Nephron progenitor cell (in vitro differentiated cells): ENCODE measurements around the gene ZFAND2B.
A peak's percentile ranks its signal among the peaks of the same experiment; 100 is the strongest.

ENCODE experiments used
- DNase-seq: peaks from one replicate; pipeline ENCODE4 v3.0.0; 2021
- H3K27ac Mint-ChIP-seq: 2 replicates; pipeline ENCODE4 v1.8.0; 2021; ENCODE audit warnings: mild to moderate bottlenecking, moderate library complexity, mixed read lengths
- H3K27me3 Mint-ChIP-seq: 2 replicates; pipeline ENCODE4 v1.8.0; 2021; ENCODE audit warnings: mild to moderate bottlenecking, low read depth, mixed read lengths; ENCODE audit not compliant: poor library complexity
- H3K36me3 Mint-ChIP-seq: 2 replicates; pipeline ENCODE4 v1.8.0; 2021; ENCODE audit warnings: low read depth, mixed read lengths
- H3K4me1 Mint-ChIP-seq: 2 replicates; pipeline ENCODE4 v1.8.0; 2021; ENCODE audit warnings: mixed read lengths
- H3K4me3 Mint-ChIP-seq: 2 replicates; pipeline ENCODE4 v1.8.0; 2021; ENCODE audit warnings: mild to moderate bottlenecking, moderate library complexity, mixed read lengths
- H3K9me3 Mint-ChIP-seq: 2 replicates; pipeline ENCODE4 v1.8.0; 2021; ENCODE audit warnings: mild to moderate bottlenecking, moderate library complexity, mixed read lengths
- TF ChIP-seq, protein P1 (sequence below): fragments of 200-600 bp; sonication (generic); IDR thresholded peaks from 2 replicates; pipeline ENCODE4 v1.5.0; 2021; ENCODE audit warnings: antibody characterized with exemption

Gene ZFAND2B

DNA sequence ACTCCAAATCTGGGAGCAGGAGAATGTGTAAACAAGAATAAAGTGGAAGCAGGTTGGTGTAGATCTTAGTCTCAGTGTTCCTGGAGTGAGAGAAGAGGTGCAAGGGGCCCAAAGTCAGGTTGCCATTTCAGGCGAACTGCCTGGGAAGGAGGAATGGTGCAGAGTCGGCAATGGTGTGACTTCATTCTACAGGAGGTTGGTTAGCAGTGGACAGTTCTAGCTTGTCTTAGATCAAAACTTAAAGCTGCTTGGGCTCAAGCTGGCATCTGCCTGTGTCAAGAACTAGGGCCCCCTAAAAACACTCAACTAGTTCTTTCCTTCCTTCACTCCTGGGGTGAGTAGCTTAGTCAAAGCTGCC, 42.2 kb downstream of the ZFAND2B start:
- peaks cover 8% of the 10 kb centered on the region for H3K36me3 Mint-ChIP-seq
- TF ChIP-seq, protein P1, sequence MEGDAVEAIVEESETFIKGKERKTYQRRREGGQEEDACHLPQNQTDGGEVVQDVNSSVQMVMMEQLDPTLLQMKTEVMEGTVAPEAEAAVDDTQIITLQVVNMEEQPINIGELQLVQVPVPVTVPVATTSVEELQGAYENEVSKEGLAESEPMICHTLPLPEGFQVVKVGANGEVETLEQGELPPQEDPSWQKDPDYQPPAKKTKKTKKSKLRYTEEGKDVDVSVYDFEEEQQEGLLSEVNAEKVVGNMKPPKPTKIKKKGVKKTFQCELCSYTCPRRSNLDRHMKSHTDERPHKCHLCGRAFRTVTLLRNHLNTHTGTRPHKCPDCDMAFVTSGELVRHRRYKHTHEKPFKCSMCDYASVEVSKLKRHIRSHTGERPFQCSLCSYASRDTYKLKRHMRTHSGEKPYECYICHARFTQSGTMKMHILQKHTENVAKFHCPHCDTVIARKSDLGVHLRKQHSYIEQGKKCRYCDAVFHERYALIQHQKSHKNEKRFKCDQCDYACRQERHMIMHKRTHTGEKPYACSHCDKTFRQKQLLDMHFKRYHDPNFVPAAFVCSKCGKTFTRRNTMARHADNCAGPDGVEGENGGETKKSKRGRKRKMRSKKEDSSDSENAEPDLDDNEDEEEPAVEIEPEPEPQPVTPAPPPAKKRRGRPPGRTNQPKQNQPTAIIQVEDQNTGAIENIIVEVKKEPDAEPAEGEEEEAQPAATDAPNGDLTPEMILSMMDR: no peak
- no peaks in the 10 kb centered on the region for H3K9me3 Mint-ChIP-seq
- H3K4me3 Mint-ChIP-seq: no peak overlapping the region
- H3K27ac Mint-ChIP-seq: peak overlapping the region; percentile 44
- peaks cover 57% of the 10 kb centered on the region for H3K4me1 Mint-ChIP-seq
- no peak for DNase-seq
- peaks cover 37% of the 10 kb centered on the region for H3K27me3 Mint-ChIP-seq

DNA sequence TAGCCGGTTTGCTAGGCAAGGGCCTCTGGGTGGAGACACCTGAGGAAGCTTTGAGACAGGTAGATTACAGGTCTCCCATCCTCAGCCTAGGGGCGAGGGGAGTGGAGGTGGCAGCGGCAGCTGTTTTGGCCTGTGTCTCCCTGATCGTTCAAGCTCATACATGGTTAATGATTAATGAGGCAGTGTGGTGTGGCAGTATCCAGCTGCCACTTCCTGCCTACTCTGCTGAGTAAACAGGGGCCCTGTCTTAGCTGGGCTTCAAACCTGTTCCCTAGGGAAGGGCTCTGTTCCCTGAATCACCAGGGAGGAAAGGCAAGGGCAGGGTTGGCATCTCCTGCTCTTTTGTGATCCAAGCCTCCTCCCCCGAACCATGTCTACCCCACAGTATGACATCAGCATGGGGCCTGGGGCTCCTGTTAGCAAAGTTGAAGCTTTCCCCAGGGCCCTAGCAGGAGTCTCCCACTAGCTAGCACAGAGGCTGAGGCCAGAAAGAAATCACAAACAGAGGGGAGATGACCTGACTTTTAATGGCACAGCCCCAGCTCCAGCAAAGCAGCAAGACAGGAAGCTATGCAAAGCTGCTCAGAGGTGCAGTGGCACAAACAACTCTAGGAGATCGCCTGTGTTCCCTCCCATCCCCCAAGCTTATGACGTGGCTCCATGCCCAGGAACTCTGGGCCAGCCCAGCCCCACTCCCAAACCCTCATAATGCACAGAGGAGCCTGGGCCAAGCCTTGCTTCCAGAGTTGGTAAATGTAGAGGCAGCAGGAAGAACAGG, 42.8 kb downstream of the ZFAND2B start:
- peak; percentile 16 for DNase-seq
- TF ChIP-seq, protein P1: no peak
- H3K4me1 Mint-ChIP-seq: peaks cover 56% of the 10 kb centered on the region

DNA sequence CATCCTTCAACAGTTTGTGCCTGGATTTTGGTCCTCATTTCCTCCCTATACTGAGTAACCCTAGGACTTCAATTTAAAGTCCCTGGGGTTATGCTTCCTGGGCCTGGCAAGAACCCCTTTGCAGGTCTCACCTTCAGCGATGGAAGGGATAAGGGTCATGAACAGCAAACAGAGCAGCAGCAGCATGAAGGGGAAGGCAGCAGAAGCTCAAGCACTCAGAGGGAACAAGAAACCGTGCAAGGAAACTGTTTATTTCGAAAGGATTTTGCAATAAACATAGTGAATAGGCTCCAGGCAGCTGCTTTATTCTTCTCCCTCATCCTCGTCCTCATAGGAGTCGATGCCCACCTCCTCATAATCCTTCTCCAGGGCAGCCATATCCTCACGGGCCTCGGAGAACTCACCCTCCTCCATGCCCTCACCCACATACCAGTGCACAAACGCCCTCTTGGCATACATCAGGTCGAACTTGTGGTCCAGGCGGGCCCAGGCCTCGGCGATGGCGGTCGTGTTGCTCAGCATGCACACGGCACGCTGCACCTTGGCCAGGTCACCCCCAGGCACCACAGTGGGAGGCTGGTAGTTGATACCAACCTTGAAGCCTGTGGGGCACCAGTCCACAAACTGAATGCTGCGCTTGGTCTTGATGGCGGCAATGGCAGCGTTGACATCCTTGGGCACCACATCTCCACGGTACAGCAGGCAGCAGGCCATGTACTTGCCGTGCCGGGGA, 43.6 kb downstream of the ZFAND2B start:
- Mint-ChIP-seq H3K27me3 (peaks cover 51% of the 10 kb centered on the region), H3K9me3 (no peaks in the 10 kb centered on the region), H3K4me1 (peaks cover 58% of the 10 kb centered on the region), H3K4me3 (no peak overlapping the region), H3K27ac (peak overlapping the region; percentile 82), H3K36me3 (peaks cover 8% of the 10 kb centered on the region)
- TF ChIP-seq, protein P1: no peak
- DNase-seq: no peak

More for the DNA sequence above, 42.8 kb downstream of the ZFAND2B start:
- no peaks in the 10 kb centered on the region for H3K9me3 Mint-ChIP-seq
- peak overlapping the region; percentile 84 for H3K27ac Mint-ChIP-seq
- no peak overlapping the region for H3K4me3 Mint-ChIP-seq
- H3K36me3 Mint-ChIP-seq: peaks cover 8% of the 10 kb centered on the region
- H3K27me3 Mint-ChIP-seq: peaks cover 43% of the 10 kb centered on the region

DNA sequence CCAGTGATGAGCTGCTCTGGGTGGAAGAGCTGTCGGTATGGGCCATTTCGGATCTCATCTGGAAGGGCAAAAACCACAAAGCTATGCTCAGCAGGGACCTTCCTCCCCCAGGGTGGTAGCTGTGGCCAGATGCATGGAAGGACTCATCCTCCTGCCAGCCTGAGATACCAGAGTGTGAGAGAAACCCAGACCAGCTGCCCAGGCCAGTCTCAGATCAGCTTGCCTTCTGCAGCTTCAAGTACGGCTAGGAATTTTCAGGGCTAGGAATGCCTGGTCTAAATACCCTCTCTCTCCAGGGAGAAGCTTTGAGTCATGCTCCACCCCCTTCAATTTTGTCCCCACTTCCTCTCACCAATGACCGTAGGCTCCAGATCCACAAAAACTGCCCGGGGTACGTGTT, 45.1 kb downstream of the ZFAND2B start:
- H3K27ac Mint-ChIP-seq: no peak overlapping the region
- no peaks in the 10 kb centered on the region for H3K9me3 Mint-ChIP-seq
- peaks cover 48% of the 10 kb centered on the region for H3K4me1 Mint-ChIP-seq
- H3K27me3 Mint-ChIP-seq: peaks cover 66% of the 10 kb centered on the region
- TF ChIP-seq, protein P1: no peak
- H3K36me3 Mint-ChIP-seq: peaks cover 8% of the 10 kb centered on the region
- no peak overlapping the region for H3K4me3 Mint-ChIP-seq
- no peak for DNase-seq

DNA sequence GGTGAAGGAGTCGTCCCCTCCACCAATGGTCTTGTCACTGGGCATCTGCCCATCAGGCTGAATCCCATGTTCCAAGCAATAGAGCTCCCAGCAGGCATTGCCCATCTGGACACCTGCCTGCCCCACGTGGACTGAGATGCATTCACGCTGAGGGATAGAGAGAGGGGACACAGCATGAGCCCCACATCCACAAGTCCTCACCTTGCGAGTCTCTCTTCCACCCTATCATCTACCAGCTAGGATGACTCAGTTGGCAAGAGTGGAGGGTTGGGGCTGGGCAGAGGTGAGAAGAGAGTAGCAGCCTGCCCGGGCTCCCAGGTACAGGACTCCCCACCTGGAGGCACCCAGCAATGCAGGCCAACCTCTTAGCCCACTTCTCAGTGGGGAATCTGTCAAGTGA, 45.5 kb downstream of the ZFAND2B start:
- Mint-ChIP-seq H3K4me3 (peak overlapping the region; percentile 76), H3K36me3 (peaks cover 8% of the 10 kb centered on the region), H3K27me3 (peaks cover 70% of the 10 kb centered on the region), H3K9me3 (no peaks in the 10 kb centered on the region), H3K27ac (no peak overlapping the region), H3K4me1 (peaks cover 43% of the 10 kb centered on the region)
- DNase-seq: no peak
- TF ChIP-seq, protein P1: no peak
